ENCODE measurements around the gene TIFAB.
"Not testable (repeated sequence)": the region's sequence is repeated elsewhere in the genome, so short reads cannot be mapped to it uniquely, and the experiment has no call there.

Gene TIFAB, protein sequence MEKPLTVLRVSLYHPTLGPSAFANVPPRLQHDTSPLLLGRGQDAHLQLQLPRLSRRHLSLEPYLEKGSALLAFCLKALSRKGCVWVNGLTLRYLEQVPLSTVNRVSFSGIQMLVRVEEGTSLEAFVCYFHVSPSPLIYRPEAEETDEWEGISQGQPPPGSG

DNA sequence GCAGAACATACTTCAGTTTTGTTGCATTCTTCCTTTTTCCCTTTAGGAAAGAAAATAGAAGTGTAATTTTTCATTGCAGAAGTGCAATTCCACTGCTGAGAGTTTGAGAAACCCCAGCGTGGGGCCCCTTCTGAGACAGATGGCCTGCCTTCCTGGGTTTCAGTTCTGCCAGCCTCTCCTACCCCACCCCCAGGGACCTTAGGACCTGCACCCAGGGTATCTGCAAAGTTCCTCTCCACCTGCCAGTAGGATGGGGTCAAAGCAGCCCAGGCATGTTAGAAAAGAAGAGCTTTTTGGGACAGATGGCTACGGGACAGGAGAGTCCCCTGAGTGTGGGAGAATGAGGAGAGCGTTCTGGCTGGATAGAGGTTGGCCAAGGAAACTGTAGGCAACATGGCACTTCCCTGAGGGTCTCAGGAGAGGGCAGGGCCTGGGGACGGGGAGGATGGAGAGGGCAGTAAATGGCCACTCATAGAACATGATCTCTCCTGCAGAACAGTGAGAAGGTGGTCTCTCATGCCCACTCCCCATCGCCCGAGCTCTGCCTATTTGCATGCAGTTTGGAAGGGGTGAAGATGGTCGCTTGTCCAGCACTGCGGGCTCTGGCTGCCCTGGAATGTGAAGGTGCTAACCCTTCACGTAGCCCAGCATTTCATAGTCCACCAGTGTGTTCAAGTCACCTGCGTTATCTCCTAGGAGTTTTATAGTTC is at the start of gene TIFAB:
Gene TIFAB, minus strand, starts transcription at position 31 of the 710 bp plus-strand sequence. CDS start 2,412 bp downstream, outside the sequence.
- Histone ChIP-seq H3K36me3 (ENCODE audit: insufficient read depth, low read depth, low read length) (no peaks in the 10 kb centered on the region), H3K27ac (ENCODE audit: low read length) (no peak within 1 kb of the TSS), H3K4me3 (ENCODE audit: low read length) (no peak within 1 kb of the TSS), H3K9ac (ENCODE audit: low read depth, low read length) (no peak within 1 kb of the TSS), H3K4me1 (ENCODE audit: insufficient read depth, low read length) (no peaks in the 10 kb centered on the region), H3K9me3 (ENCODE audit: insufficient read depth, low read depth, low read length) (no peaks in the 10 kb centered on the region), H3K27me3 (ENCODE audit: insufficient read depth, low read length) (peaks cover 64% of the 10 kb centered on the region)

GRCh38 chr5:135498637-135498995 is 46.5 kb upstream of the TIFAB start:
- Histone ChIP-seq H3K9ac (ENCODE audit: low read depth, low read length) (no peak overlapping the region), H3K4me3 (ENCODE audit: low read length) (no peak overlapping the region), H3K27me3 (ENCODE audit: insufficient read depth, low read length) (peaks cover 95% of the 10 kb centered on the region)

DNA sequence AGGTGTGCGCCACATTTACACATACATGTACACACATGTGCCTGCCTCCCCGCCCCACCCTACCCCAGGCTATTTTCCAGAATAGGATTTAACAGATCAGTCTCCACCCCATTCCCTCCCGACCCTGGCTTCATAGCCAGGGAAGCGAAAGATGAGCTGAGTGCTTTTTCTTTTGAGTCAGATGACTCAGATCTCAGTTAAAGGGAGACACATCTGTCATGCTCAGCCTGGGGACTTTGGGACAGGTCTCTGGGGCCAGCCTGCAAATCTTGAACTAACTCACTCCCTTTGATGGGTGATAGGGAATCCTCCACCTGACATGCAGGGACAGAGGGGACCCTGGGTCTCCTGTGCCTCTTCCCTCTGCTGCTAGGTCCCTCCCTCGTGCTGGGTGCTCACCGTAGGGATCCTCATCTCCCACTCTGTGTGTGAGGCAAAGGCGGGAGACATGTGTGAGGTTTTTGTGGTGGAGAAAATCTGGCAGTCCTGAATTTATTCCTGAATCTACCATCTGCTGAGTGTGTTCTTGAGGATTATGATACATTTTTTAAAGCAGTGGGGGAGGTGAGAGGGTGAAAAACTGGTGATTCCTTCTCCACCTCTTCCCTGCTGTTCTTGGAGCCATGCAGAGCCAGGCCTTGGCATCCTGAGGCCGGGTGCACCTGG is 46.0 kb upstream of the TIFAB start:
- H3K27me3 ChIP-seq (ENCODE audit: insufficient read depth, low read length): peaks cover 95% of the 10 kb centered on the region
- H3K9ac ChIP-seq (ENCODE audit: low read depth, low read length): no peak overlapping the region
- no peak overlapping the region for H3K27ac ChIP-seq (ENCODE audit: low read length)
- no peaks in the 10 kb centered on the region for H3K9me3 ChIP-seq (ENCODE audit: insufficient read depth, low read depth, low read length)
- H3K4me3 ChIP-seq (ENCODE audit: low read length): no peak overlapping the region
- H3K4me1 ChIP-seq (ENCODE audit: insufficient read depth, low read length): peaks cover 7% of the 10 kb centered on the region
- H3K36me3 ChIP-seq (ENCODE audit: insufficient read depth, low read depth, low read length): no peaks in the 10 kb centered on the region

More at GRCh38 chr5:135498637-135498995, 46.5 kb upstream of the TIFAB start:
- Histone ChIP-seq H3K36me3 (ENCODE audit: insufficient read depth, low read depth, low read length) (no peaks in the 10 kb centered on the region), H3K4me1 (ENCODE audit: insufficient read depth, low read length) (peaks cover 7% of the 10 kb centered on the region), H3K9me3 (ENCODE audit: insufficient read depth, low read depth, low read length) (no peaks in the 10 kb centered on the region), H3K27ac (ENCODE audit: low read length) (no peak overlapping the region)

GRCh38 chr5:135495531-135495930 is 43.4 kb upstream of the TIFAB start:
- not testable (repeated sequence) for H3K9ac ChIP-seq (ENCODE audit: low read depth, low read length); H3K27ac ChIP-seq (ENCODE audit: low read length); H3K4me3 ChIP-seq (ENCODE audit: low read length); H3K36me3 ChIP-seq (ENCODE audit: insufficient read depth, low read depth, low read length); H3K9me3 ChIP-seq (ENCODE audit: insufficient read depth, low read depth, low read length)
- Histone ChIP-seq H3K27me3 (ENCODE audit: insufficient read depth, low read length) (peaks cover 97% of the 10 kb centered on the region), H3K4me1 (ENCODE audit: insufficient read depth, low read length) (peaks cover 18% of the 10 kb centered on the region)

GRCh38 chr5:135494196-135494595 is 42.0 kb upstream of the TIFAB start:
- H3K27me3 ChIP-seq (ENCODE audit: insufficient read depth, low read length): peaks cover 100% of the 10 kb centered on the region
- no peaks in the 10 kb centered on the region for H3K36me3 ChIP-seq (ENCODE audit: insufficient read depth, low read depth, low read length)
- no peak overlapping the region for H3K9ac ChIP-seq (ENCODE audit: low read depth, low read length)
- no peaks in the 10 kb centered on the region for H3K9me3 ChIP-seq (ENCODE audit: insufficient read depth, low read depth, low read length)
- H3K4me1 ChIP-seq (ENCODE audit: insufficient read depth, low read length): peaks cover 26% of the 10 kb centered on the region
- no peak overlapping the region for H3K27ac ChIP-seq (ENCODE audit: low read length)
- no peak overlapping the region for H3K4me3 ChIP-seq (ENCODE audit: low read length)

- Histone ChIP-seq H3K4me3 (ENCODE audit: low read length) (no peak overlapping the region), H3K9ac (ENCODE audit: low read depth, low read length) (no peak overlapping the region), H3K9me3 (ENCODE audit: insufficient read depth, low read depth, low read length) (no peaks in the 10 kb centered on the region), H3K4me1 (ENCODE audit: insufficient read depth, low read length) (peaks cover 24% of the 10 kb centered on the region), H3K36me3 (ENCODE audit: insufficient read depth, low read depth, low read length) (no peaks in the 10 kb centered on the region), H3K27me3 (ENCODE audit: insufficient read depth, low read length) (peaks cover 100% of the 10 kb centered on the region), H3K27ac (ENCODE audit: low read length) (no peak overlapping the region)
Measured at GRCh38 chr5:135493406-135494180, 41.4 kb upstream of the TIFAB start.

- H3K27me3 ChIP-seq (ENCODE audit: insufficient read depth, low read length): peaks cover 100% of the 10 kb centered on the region
- H3K9me3 ChIP-seq (ENCODE audit: insufficient read depth, low read depth, low read length): no peaks in the 10 kb centered on the region
- H3K4me1 ChIP-seq (ENCODE audit: insufficient read depth, low read length): peaks cover 28% of the 10 kb centered on the region
Measured at GRCh38 chr5:135492319-135492626, 40.1 kb upstream of the TIFAB start.

GRCh38 chr5:135491552-135492318 is 39.6 kb upstream of the TIFAB start:
- Histone ChIP-seq H3K27ac (ENCODE audit: low read length) (no peak overlapping the region), H3K4me1 (ENCODE audit: insufficient read depth, low read length) (peaks cover 28% of the 10 kb centered on the region), H3K27me3 (ENCODE audit: insufficient read depth, low read length) (peaks cover 100% of the 10 kb centered on the region), H3K9me3 (ENCODE audit: insufficient read depth, low read depth, low read length) (no peaks in the 10 kb centered on the region), H3K4me3 (ENCODE audit: low read length) (peak overlapping the region; percentile 55), H3K9ac (ENCODE audit: low read depth, low read length) (no peak overlapping the region), H3K36me3 (ENCODE audit: insufficient read depth, low read depth, low read length) (no peaks in the 10 kb centered on the region)

More at GRCh38 chr5:135492319-135492626, 40.1 kb upstream of the TIFAB start:
- H3K27ac ChIP-seq (ENCODE audit: low read length): no peak overlapping the region
- no peaks in the 10 kb centered on the region for H3K36me3 ChIP-seq (ENCODE audit: insufficient read depth, low read depth, low read length)
- H3K4me3 ChIP-seq (ENCODE audit: low read length): peak overlapping the region; percentile 55
- no peak overlapping the region for H3K9ac ChIP-seq (ENCODE audit: low read depth, low read length)

DNA sequence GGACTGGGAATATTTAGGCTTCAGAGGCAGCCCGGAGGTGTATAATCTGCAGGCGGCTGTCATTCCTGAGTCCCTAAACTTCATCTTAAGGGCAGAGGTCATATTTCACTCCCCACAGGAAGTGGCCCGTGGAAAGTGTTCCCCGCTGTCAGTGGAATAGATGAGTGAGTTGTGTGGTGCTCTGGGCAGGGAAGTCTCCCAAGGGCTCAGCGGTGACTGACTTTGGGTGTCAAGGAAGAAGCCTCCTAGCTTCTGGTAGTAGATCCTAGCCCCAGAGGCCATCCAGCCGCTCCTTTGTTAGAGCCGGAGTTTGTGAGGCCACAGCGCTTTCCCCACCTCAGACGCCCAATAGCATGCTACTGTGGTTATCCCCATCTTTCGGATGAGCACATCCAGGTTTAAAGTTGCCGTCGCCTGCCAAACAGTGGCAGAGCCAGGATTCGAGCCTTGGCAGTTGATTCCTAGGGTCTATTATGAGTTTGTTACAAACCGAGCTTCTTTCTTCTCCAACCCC is 38.9 kb upstream of the TIFAB start:
- H3K27me3 ChIP-seq (ENCODE audit: insufficient read depth, low read length): peaks cover 100% of the 10 kb centered on the region
- H3K9ac ChIP-seq (ENCODE audit: low read depth, low read length): no peak overlapping the region
- H3K9me3 ChIP-seq (ENCODE audit: insufficient read depth, low read depth, low read length): no peaks in the 10 kb centered on the region
- peaks cover 28% of the 10 kb centered on the region for H3K4me1 ChIP-seq (ENCODE audit: insufficient read depth, low read length)
- peak overlapping the region; percentile 55 for H3K4me3 ChIP-seq (ENCODE audit: low read length)
- no peaks in the 10 kb centered on the region for H3K36me3 ChIP-seq (ENCODE audit: insufficient read depth, low read depth, low read length)
- no peak overlapping the region for H3K27ac ChIP-seq (ENCODE audit: low read length)

- peaks cover 100% of the 10 kb centered on the region for H3K27me3 ChIP-seq (ENCODE audit: insufficient read depth, low read length)
- no peaks in the 10 kb centered on the region for H3K36me3 ChIP-seq (ENCODE audit: insufficient read depth, low read depth, low read length)
- H3K4me3 ChIP-seq (ENCODE audit: low read length): peak overlapping the region; percentile 59; the same call in 1 of the 2 replicates
Measured at GRCh38 chr5:135490245-135491037, 38.3 kb upstream of the TIFAB start.

More at GRCh38 chr5:135490245-135491037, 38.3 kb upstream of the TIFAB start:
- Histone ChIP-seq H3K4me1 (ENCODE audit: insufficient read depth, low read length) (peaks cover 28% of the 10 kb centered on the region), H3K9me3 (ENCODE audit: insufficient read depth, low read depth, low read length) (no peaks in the 10 kb centered on the region), H3K9ac (ENCODE audit: low read depth, low read length) (no peak overlapping the region), H3K27ac (ENCODE audit: low read length) (no peak overlapping the region)
